Activated B cell treated with CpG ODN at 0.5 μM for 24 hours (primary cell): ENCODE data around the gene PRKCB. TPM values are rescaled to one million over a fixed set of nuclear protein-coding genes. Genes with fewer than 3 reads are reported as not detected.

Experiments used
- ATAC-seq: fragments of 200-7000 bp; cut with Tn5 transposase; one replicate; pipeline ENCODE4 v1.10.0; 2021; ENCODE audit warnings: low read depth, mild to moderate bottlenecking, moderate library complexity
- CTCF ChIA-PET: fragments of 350-600 bp; sonication (Branson Sonifier 250); formaldehyde crosslinking; loops from one replicate; lab custom pipeline; 2021; ENCODE audit warnings: antibody characterized with exemption; lab: Charles Lee
- POLR2A ChIA-PET: fragments of 350-600 bp; sonication (Branson Sonifier 250); formaldehyde crosslinking; loops from one replicate; lab custom pipeline; 2021; ENCODE audit warnings: antibody characterized with exemption; lab: Charles Lee
- DNase-seq: peaks from one replicate; pipeline ENCODE4 v3.0.0; 2022
- H3K27ac Mint-ChIP-seq: one replicate; pipeline ENCODE4 v1.8.0; 2020; ENCODE audit warnings: mixed read lengths
- H3K27me3 Mint-ChIP-seq: one replicate; pipeline ENCODE4 v1.8.0; 2021; ENCODE audit warnings: mixed read lengths
- H3K36me3 Mint-ChIP-seq: one replicate; pipeline ENCODE4 v1.8.0; 2021; ENCODE audit warnings: low read depth, mixed read lengths
- H3K4me1 Mint-ChIP-seq: one replicate; pipeline ENCODE4 v1.8.0; 2021; ENCODE audit warnings: mixed read lengths
- H3K4me3 Mint-ChIP-seq: one replicate; pipeline ENCODE4 v1.8.0; 2020; ENCODE audit warnings: mild to moderate bottlenecking, mixed read lengths
- H3K9me3 Mint-ChIP-seq: one replicate; pipeline ENCODE4 v1.8.0; 2020; ENCODE audit warnings: mixed read lengths
- intact Hi-C: fragments of 100-400 bp; cut with micrococcal nuclease; formaldehyde crosslinking; loops from one replicate; pipeline ENCODE4 v1.15.1; 2024
- total RNA-seq: library from RNA; stranded (reverse); gene quantifications from 2 replicates; pipeline ENCODE4 v1.2.3, GENCODE V29; 2022
- TF ChIP-seq, protein P1 (sequence below): fragments of 200-600 bp; IDR thresholded peaks from one replicate; pipeline ENCODE4 v1.8.0; 2022; ENCODE audit warnings: antibody characterized with exemption, mild to moderate bottlenecking

The PRKCB gene
- total RNA-seq, 1 donor from 2014 or later = 146 TPM

DNA sequence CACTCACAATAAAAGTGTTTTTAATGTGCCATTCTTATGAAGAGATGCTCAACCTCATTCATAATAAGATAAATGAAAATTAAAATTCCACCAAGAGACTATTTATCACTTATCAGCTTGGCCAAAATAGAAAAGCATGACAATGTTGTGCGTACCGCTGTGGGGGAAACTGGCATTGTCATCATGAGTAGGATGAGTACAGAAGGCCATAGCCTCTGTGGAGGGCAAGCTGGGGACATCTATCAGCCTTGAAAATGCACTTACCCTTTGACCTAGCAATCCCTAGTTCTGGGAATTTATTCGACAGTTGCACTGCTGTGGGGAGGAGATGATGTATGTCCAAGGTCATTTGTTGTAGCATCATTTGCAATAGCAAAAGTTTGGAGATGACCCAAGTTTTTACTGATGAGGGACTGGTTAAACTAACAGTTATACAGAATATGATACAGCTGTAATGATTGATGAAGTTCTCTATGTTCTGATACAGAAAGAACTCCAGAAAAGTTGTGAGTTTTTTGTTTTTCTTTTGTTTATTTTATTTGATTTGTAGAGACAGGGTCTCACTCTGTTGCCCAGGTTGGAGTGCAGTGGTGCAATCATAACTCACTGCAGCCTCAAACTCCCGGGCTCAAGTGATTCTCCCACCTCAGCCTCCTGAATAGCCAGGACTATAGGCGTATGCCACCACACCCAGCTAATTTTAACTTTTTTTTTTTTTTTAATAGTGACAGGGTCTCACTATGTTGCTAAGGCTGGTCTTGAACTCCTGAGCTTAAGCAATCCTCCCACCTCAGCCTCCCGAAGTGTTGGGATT lies 13.7 kb upstream of the PRKCB start:
- ATAC-seq (no peak), DNase-seq (no peak)
- ChIA-PET CTCF (no interaction called here), POLR2A (no interaction called here)
- no peaks in the 10 kb centered on the region for H3K9me3 Mint-ChIP-seq
- no peaks in the 10 kb centered on the region for H3K27me3 Mint-ChIP-seq
- H3K27ac Mint-ChIP-seq = no peak overlapping the region
- TF ChIP-seq, protein P1, sequence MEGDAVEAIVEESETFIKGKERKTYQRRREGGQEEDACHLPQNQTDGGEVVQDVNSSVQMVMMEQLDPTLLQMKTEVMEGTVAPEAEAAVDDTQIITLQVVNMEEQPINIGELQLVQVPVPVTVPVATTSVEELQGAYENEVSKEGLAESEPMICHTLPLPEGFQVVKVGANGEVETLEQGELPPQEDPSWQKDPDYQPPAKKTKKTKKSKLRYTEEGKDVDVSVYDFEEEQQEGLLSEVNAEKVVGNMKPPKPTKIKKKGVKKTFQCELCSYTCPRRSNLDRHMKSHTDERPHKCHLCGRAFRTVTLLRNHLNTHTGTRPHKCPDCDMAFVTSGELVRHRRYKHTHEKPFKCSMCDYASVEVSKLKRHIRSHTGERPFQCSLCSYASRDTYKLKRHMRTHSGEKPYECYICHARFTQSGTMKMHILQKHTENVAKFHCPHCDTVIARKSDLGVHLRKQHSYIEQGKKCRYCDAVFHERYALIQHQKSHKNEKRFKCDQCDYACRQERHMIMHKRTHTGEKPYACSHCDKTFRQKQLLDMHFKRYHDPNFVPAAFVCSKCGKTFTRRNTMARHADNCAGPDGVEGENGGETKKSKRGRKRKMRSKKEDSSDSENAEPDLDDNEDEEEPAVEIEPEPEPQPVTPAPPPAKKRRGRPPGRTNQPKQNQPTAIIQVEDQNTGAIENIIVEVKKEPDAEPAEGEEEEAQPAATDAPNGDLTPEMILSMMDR = no peak
- H3K36me3 Mint-ChIP-seq = no peaks in the 10 kb centered on the region
- H3K4me1 Mint-ChIP-seq = peaks cover 25% of the 10 kb centered on the region
- intact Hi-C loops = no loop called here
- no peak overlapping the region for H3K4me3 Mint-ChIP-seq

DNA sequence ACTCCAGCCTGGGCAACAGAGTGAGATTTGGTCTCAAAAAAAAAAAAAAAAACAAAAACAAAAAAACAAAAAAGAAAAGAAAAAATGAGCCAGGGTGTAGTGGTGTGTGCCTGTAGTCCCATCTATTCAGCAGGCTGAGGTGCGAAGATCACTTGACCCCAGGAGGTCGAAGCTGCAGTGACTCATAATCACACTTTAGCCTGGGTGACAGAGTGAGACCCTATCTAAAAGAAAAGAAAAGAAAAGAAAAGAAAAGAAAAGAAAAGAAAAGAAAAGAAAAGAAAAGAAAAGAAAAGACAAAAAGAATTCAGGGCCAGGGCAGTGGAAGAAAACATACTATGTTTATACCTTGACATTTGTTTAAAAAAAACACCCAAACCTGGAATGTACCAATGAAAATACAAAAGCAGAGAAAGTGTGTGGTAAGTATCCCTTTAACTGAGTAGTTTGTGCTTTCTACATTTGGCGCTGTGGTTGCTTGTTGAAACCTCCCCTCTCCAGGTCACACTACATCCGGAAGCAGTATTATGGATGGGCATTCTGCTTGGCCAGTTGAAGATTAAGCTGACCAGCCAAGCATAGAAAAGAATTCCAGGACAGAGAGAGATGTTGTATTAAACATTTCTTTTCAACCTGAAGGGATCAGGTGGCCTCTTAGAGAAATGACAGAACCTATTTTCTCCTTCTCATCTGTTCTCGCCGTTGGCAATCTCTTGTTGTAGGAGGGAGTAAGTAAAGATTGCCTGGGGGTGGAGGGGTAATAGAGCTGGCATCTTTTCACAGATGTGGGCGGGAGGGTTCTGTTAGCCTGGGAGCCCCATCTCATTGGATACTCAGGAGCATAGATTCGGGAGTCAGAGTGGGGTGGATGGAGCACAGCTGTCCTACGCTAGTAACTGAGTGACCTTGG lies 12.1 kb upstream of the PRKCB start:
- H3K4me3 Mint-ChIP-seq = no peak overlapping the region
- ChIA-PET POLR2A (interaction anchor here (0.7 to 1.1 kb wide), 4 partner anchors 12 to 201 kb away, joined by 3 to 8 read pairs (median 4); no protein-coding TSS in a partner anchor), CTCF (interaction anchor here (0.6 to 1.3 kb wide), 2 partner anchors 20 to 186 kb away, joined by 3 to 4 read pairs; no protein-coding TSS in a partner anchor)
- no peaks in the 10 kb centered on the region for H3K27me3 Mint-ChIP-seq
- intact Hi-C loops = no loop called here
- DNase-seq (no peak), ATAC-seq (no peak)
- no peaks in the 10 kb centered on the region for H3K36me3 Mint-ChIP-seq
- no peak overlapping the region for H3K27ac Mint-ChIP-seq
- no peaks in the 10 kb centered on the region for H3K9me3 Mint-ChIP-seq
- H3K4me1 Mint-ChIP-seq = peaks cover 30% of the 10 kb centered on the region
- TF ChIP-seq, protein P1 = no peak

DNA sequence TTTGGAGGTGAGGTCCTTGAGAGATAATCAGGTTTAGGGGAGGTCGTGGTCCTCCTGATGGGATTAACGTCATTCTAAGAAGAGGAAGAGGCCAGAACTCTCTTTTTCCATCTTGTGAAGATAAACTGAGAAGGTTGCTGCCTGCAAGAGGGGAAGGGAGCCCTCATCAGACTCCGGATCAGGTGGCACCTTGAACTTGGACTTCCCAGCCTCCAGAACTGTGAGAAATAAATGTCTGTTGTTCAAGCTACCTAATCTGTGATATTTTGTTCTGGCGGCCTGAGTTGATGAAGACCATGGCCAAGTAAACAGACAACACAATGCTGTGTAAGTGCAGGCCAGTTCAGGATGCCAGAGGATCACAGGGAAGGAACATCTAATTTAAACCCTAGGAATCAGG lies 10.9 kb upstream of the PRKCB start:
- no peak overlapping the region for H3K4me3 Mint-ChIP-seq
- H3K36me3 Mint-ChIP-seq = peaks cover 2% of the 10 kb centered on the region
- no peak overlapping the region for H3K27ac Mint-ChIP-seq
- H3K9me3 Mint-ChIP-seq = no peaks in the 10 kb centered on the region
- peaks cover 30% of the 10 kb centered on the region for H3K4me1 Mint-ChIP-seq
- TF ChIP-seq, protein P1 = no peak
- intact Hi-C loops = no loop called here
- ChIA-PET CTCF (interaction anchor here (1.3 kb wide), 1 partner anchor 185 kb away, joined by 4 read pairs; no protein-coding TSS in a partner anchor), POLR2A (interaction anchor here (1.1 kb wide), 1 partner anchor 18 kb away, joined by 3 read pairs; no protein-coding TSS in a partner anchor)
- no peak for DNase-seq
- no peaks in the 10 kb centered on the region for H3K27me3 Mint-ChIP-seq
- no peak for ATAC-seq

DNA sequence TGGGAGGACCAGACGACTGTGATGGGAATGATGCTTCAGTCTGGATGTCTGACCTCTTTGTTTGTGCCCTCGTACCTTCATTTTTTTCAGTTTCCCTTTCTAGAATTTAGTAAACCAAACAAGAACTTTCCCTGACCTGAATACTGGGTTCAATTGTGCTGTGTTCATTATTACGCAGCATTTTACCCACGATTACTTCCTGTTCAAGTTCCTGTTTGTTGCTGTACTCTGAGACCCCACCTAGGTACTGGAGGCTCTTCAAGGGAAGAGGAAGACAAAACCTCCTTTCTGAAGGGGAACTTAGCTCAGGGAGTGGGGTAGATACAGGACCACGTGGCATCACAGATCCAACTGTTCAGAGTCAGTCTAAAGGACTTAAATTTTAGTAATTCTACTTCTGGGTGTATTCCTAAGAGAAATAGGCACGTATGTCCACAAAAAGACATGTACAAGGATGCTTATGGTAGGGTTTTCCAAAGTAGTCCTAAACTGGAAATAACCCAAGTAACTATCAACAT lies 9.2 kb upstream of the PRKCB start:
- Mint-ChIP-seq H3K9me3 (peaks cover 5% of the 10 kb centered on the region), H3K36me3 (peaks cover 2% of the 10 kb centered on the region), H3K27me3 (no peaks in the 10 kb centered on the region), H3K4me3 (peak overlapping the region; percentile 28), H3K27ac (peak overlapping the region; percentile 83), H3K4me1 (peaks cover 30% of the 10 kb centered on the region)
- DNase-seq = no peak
- POLR2A ChIA-PET = interaction anchor here (1.4 to 1.8 kb wide), 4 partner anchors 9 to 188 kb away, joined by 5 to 9 read pairs (median 6); partner anchors contain the start of gene PRKCB
- CTCF ChIA-PET = interaction anchor here (1.0 to 2.5 kb wide), 3 partner anchors 23 to 427 kb away, joined by 3 to 14 read pairs (median 8); no protein-coding TSS in a partner anchor
- peak; percentile 89 for ATAC-seq
- intact Hi-C loops = loop anchor here (1.0 kb wide), 2 partner anchors 9 to 19 kb away; partner anchors contain the start of gene PRKCB
- TF ChIP-seq, protein P1 = no peak
